SK-N-SH (cell line): ENCODE data around the gene TBC1D5. TPM values are rescaled to one million over a fixed set of nuclear protein-coding genes. Genes with fewer than 3 reads are reported as not detected.

Experiments
- CTCF ChIA-PET: fragments of 300-600, 350-600 bp; formaldehyde crosslinking; extraction: SDS; loops from one replicate; lab custom pipeline; 2021; lab: Yijun Ruan, JAX
- POLR2A ChIA-PET: fragments of 350-600 bp; sonication (Branson Sonifier 250); formaldehyde crosslinking; extraction: SDS; loops from one replicate; lab custom pipeline; 2020; ENCODE audit warnings: antibody characterized with exemption, inconsistent platforms; lab: Yijun Ruan, JAX
- DNase-seq: peaks from one replicate; pipeline ENCODE4 v3.0.0; 2012
- H2AFZ ChIP-seq: fragments of 200-600 bp; sonication (generic); 2 replicates; pipeline ENCODE4 v1.8.1; 2016; ENCODE audit warnings: antibody characterized with exemption, mild to moderate bottlenecking, low read depth
- H3F3A ChIP-seq: fragments of 200-600 bp; sonication (generic); replicated peaks from 2 replicates; pipeline ENCODE3; 2016; ENCODE audit warnings: antibody characterized with exemption, mild to moderate bottlenecking; ENCODE audit not compliant: insufficient read depth
- H3K27ac ChIP-seq, 2 experiments: fragments of 200-500 bp in 1 of 2; fragments of 200-600 bp in 1 of 2; sonication (Bioruptor generic) in 1 of 2; sonication (generic), shearing (Covaris generic) in 1 of 2; 2 replicates each; pipeline versions ENCODE4 v1.5.1 to v1.6.1; 2014 to 2016; ENCODE audit warnings: low read depth in 2 of 2, inconsistent platforms in 1 of 2, low read length in 1 of 2, mild to moderate bottlenecking in 1 of 2, mixed read lengths in 1 of 2
- H3K27me3 ChIP-seq: fragments of 200-600 bp; sonication (generic), shearing (Covaris generic); 2 replicates; pipeline ENCODE4 v1.6.1; 2016; ENCODE audit warnings: mixed run types; ENCODE audit not compliant: insufficient read depth
- H3K36me3 ChIP-seq, 2 experiments: fragments of 200-500 bp in 1 of 2; fragments of 200-600 bp in 1 of 2; sonication (Bioruptor generic) in 1 of 2; sonication (generic) in 1 of 2; replicated peaks in 1 of 2; 2 replicates each; pipeline versions ENCODE3 to v1.5.1; 2014 to 2016; ENCODE audit warnings: low read length in 1 of 2, mild to moderate bottlenecking in 1 of 2; ENCODE audit not compliant: insufficient read depth in 2 of 2, control insufficient read depth in 1 of 2
- H3K4me1 ChIP-seq, 2 experiments: fragments of 200-500 bp in 1 of 2; fragments of 200-600 bp in 1 of 2; sonication (Bioruptor generic) in 1 of 2; sonication (generic), shearing (Covaris generic) in 1 of 2; 2 replicates each; pipeline versions ENCODE4 v1.5.1 to v1.6.1; 2014 to 2016; ENCODE audit warnings: low read depth in 1 of 2, low read length in 1 of 2, mixed run types in 1 of 2; ENCODE audit not compliant: insufficient read depth in 2 of 2, control insufficient read depth in 1 of 2
- H3K4me2 ChIP-seq: fragments of 200-600 bp; sonication (generic), shearing (Covaris generic); 2 replicates; pipeline ENCODE4 v1.6.1; 2017; ENCODE audit warnings: mixed run types
- H3K4me3 ChIP-seq, 2 experiments: fragments of 200-500 bp in 1 of 2; fragments of 200-600 bp in 1 of 2; sonication (Bioruptor generic) in 1 of 2; sonication (generic), shearing (Covaris generic) in 1 of 2; 2 replicates each; pipeline versions ENCODE4 v1.5.1 to v1.8.1; 2014 to 2016; ENCODE audit warnings: low read depth in 2 of 2, inconsistent platforms in 1 of 2, low read length in 1 of 2, mild to moderate bottlenecking in 1 of 2, mixed read lengths in 1 of 2, moderate library complexity in 1 of 2
- H3K79me2 ChIP-seq: fragments of 200-600 bp; sonication (generic); 2 replicates; pipeline ENCODE4 v1.8.1; 2017; ENCODE audit warnings: mild to moderate bottlenecking; ENCODE audit not compliant: insufficient read depth
- H3K9ac ChIP-seq: fragments of 200-600 bp; sonication (generic); 2 replicates; pipeline ENCODE4 v1.6.1; 2017; ENCODE audit warnings: mixed run types
- H3K9me2 ChIP-seq: fragments of 200-600 bp; sonication (generic); 2 replicates; pipeline ENCODE4 v1.6.1; 2017; ENCODE audit warnings: mixed run types
- H3K9me3 ChIP-seq: fragments of 200-600 bp; sonication (generic); 2 replicates; pipeline ENCODE4 v1.6.1; 2017; ENCODE audit warnings: mixed run types, mild to moderate bottlenecking, moderate library complexity
- H4K20me1 ChIP-seq: fragments of 200-600 bp; sonication (generic); 2 replicates; pipeline ENCODE4 v1.6.1; 2017; ENCODE audit warnings: mild to moderate bottlenecking, mixed run types; ENCODE audit not compliant: insufficient read depth
- EP300 ChIP-seq, 2 experiments: IDR thresholded peaks; 2 replicates each; pipeline versions ENCODE4 v1.4.0 to v1.6.1; 2012; ENCODE audit warnings: borderline replicate concordance in 1 of 2, low read depth in 1 of 2, low read length in 1 of 2
- EZH2phosphoT487 ChIP-seq: fragments of 200-600 bp; sonication (generic); IDR thresholded peaks from 2 replicates; pipeline ENCODE4 v1.6.1; 2017; ENCODE audit warnings: low read depth, mixed run types, mild to moderate bottlenecking, antibody characterized with exemption, moderate library complexity, borderline replicate concordance
- FOXJ3 ChIP-seq: sonication (generic); formaldehyde crosslinking; IDR thresholded peaks from 2 replicates; pipeline ENCODE4 v1.5.1; 2020; ENCODE audit warnings: mild to moderate bottlenecking, missing genetic modification reagents
- FOXM1 ChIP-seq: IDR thresholded peaks from 2 replicates; pipeline ENCODE4 v1.4.0; 2012; ENCODE audit warnings: low read depth, mild to moderate bottlenecking
- GABPA ChIP-seq: IDR thresholded peaks from 2 replicates; pipeline ENCODE4 v1.4.0; 2012; ENCODE audit warnings: low read depth, mild to moderate bottlenecking
- GATA2 ChIP-seq: sonication (generic); formaldehyde crosslinking; IDR thresholded peaks from 2 replicates; pipeline ENCODE4 v1.5.0; 2020; ENCODE audit warnings: mild to moderate bottlenecking, missing genetic modification reagents
- MXI1 ChIP-seq: IDR thresholded peaks from 2 replicates; pipeline ENCODE4 v1.6.1; 2012; ENCODE audit warnings: mild to moderate bottlenecking, low read depth, low read length, improper control_type of control experiment
- NFIC ChIP-seq: IDR thresholded peaks from 2 replicates; pipeline ENCODE4 v1.4.0; 2012; ENCODE audit warnings: borderline replicate concordance
- NRF1 ChIP-seq: IDR thresholded peaks from 2 replicates; pipeline ENCODE4 v1.6.1; 2012; ENCODE audit warnings: low read depth, mild to moderate bottlenecking, low read length
- POLR2AphosphoS5 ChIP-seq: IDR thresholded peaks from 2 replicates; pipeline ENCODE4 v1.6.1; 2012; ENCODE audit warnings: low read depth, low read length
- RAD21 ChIP-seq: IDR thresholded peaks from 2 replicates; pipeline ENCODE4 v1.6.1; 2012; ENCODE audit warnings: mild to moderate bottlenecking, low read length
- RCOR1 ChIP-seq: fragments of 150-350 bp; IDR thresholded peaks from 2 replicates; pipeline ENCODE4 v1.6.1; 2017; ENCODE audit warnings: antibody characterized with exemption, low read length
- RXRA ChIP-seq: IDR thresholded peaks from 2 replicates; pipeline ENCODE4 v1.4.0; 2012; ENCODE audit warnings: low read depth, mild to moderate bottlenecking, borderline replicate concordance
- SMC3 ChIP-seq: IDR thresholded peaks from 2 replicates; pipeline ENCODE4 v1.6.1; 2012; ENCODE audit warnings: low read depth, low read length, improper control_type of control experiment
- TCF12 ChIP-seq: IDR thresholded peaks from 2 replicates; pipeline ENCODE4 v1.4.0; 2012
- TEAD4 ChIP-seq: IDR thresholded peaks from 2 replicates; pipeline ENCODE4 v1.4.0; 2012; ENCODE audit warnings: mild to moderate bottlenecking, borderline replicate concordance; ENCODE audit not compliant: insufficient read depth
- USF1 ChIP-seq: IDR thresholded peaks from 2 replicates; pipeline ENCODE4 v1.4.0; 2012; ENCODE audit warnings: low read depth, borderline replicate concordance
- YY1 ChIP-seq: IDR thresholded peaks from 2 replicates; pipeline ENCODE4 v1.4.0; 2012; ENCODE audit warnings: low read depth, mild to moderate bottlenecking
- ZBTB33 ChIP-seq: IDR thresholded peaks from 2 replicates; pipeline ENCODE4 v1.4.0; 2012; ENCODE audit warnings: low read depth, borderline replicate concordance
- WGBS: methylation state at CpG from one replicate; pipeline ENCODE4 v1.1.6; 2017; ENCODE audit warnings: low lambda C conversion rate; 5-methylcytosine and 5-hydroxymethylcytosine counted together
- polyA plus RNA-seq, 3 experiments: library from polyadenylated mRNA; depleted of rRNA; stranded (reverse); fragments of >200 nt; gene quantifications; 2 replicates each; pipeline ENCODE4 v1.2.3, GENCODE V29; 2012
- TF ChIP-seq, protein P1 (sequence below): IDR thresholded peaks from 2 replicates; pipeline ENCODE4; 2012
- TF ChIP-seq, protein P2 (sequence below): IDR thresholded peaks from 2 replicates; pipeline ENCODE4 v1.6.1; 2012; ENCODE audit warnings: mild to moderate bottlenecking, low read depth, low read length, moderate library complexity

TBC1D5 gene
- polyA plus RNA-seq, 1 of the 3 experiments (the other 2 are of a cell fraction) = 19.5 TPM

- no peak for TF ChIP-seq NRF1
- TF ChIP-seq POLR2AphosphoS5 = no peak
- no peak for TF ChIP-seq TCF12
- TF ChIP-seq GABPA = no peak
- no peak for TF ChIP-seq EZH2phosphoT487
- no peak for TF ChIP-seq FOXM1
Measured at GRCh38 chr3:17143893-17144664, 598.4 kb downstream of the TBC1D5 start (continued).

- H3K4me1 ChIP-seq = no peaks in the 10 kb centered on the region
- no peak overlapping the region for H3K9ac ChIP-seq
- H3K9me3 ChIP-seq = no peaks in the 10 kb centered on the region
- H3K27me3 ChIP-seq = no peaks in the 10 kb centered on the region
- no peaks in the 10 kb centered on the region for H4K20me1 ChIP-seq
- TF ChIP-seq, protein P1, sequence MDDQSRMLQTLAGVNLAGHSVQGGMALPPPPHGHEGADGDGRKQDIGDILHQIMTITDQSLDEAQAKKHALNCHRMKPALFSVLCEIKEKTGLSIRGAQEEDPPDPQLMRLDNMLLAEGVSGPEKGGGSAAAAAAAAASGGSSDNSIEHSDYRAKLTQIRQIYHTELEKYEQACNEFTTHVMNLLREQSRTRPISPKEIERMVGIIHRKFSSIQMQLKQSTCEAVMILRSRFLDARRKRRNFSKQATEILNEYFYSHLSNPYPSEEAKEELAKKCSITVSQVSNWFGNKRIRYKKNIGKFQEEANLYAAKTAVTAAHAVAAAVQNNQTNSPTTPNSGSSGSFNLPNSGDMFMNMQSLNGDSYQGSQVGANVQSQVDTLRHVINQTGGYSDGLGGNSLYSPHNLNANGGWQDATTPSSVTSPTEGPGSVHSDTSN = no peak
- TF ChIP-seq EZH2phosphoT487 = no peak
- TF ChIP-seq, protein P2, sequence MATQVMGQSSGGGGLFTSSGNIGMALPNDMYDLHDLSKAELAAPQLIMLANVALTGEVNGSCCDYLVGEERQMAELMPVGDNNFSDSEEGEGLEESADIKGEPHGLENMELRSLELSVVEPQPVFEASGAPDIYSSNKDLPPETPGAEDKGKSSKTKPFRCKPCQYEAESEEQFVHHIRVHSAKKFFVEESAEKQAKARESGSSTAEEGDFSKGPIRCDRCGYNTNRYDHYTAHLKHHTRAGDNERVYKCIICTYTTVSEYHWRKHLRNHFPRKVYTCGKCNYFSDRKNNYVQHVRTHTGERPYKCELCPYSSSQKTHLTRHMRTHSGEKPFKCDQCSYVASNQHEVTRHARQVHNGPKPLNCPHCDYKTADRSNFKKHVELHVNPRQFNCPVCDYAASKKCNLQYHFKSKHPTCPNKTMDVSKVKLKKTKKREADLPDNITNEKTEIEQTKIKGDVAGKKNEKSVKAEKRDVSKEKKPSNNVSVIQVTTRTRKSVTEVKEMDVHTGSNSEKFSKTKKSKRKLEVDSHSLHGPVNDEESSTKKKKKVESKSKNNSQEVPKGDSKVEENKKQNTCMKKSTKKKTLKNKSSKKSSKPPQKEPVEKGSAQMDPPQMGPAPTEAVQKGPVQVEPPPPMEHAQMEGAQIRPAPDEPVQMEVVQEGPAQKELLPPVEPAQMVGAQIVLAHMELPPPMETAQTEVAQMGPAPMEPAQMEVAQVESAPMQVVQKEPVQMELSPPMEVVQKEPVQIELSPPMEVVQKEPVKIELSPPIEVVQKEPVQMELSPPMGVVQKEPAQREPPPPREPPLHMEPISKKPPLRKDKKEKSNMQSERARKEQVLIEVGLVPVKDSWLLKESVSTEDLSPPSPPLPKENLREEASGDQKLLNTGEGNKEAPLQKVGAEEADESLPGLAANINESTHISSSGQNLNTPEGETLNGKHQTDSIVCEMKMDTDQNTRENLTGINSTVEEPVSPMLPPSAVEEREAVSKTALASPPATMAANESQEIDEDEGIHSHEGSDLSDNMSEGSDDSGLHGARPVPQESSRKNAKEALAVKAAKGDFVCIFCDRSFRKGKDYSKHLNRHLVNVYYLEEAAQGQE = no peak
- no peak for TF ChIP-seq RXRA
- no peak for TF ChIP-seq POLR2AphosphoS5
- TF ChIP-seq EP300 (IDR thresholded peaks at IDR 0.05; ENCODE audit: borderline replicate concordance in 1 of 2, low read depth in 1 of 2, low read length in 1 of 2) = no peak
- TF ChIP-seq RCOR1 = no peak
- TF ChIP-seq YY1 = no peak
- TF ChIP-seq TEAD4 = no peak
- no peak for TF ChIP-seq RAD21
- no peak for TF ChIP-seq USF1
- TF ChIP-seq SMC3 = no peak
- TF ChIP-seq ZBTB33 = no peak
- TF ChIP-seq GATA2 = no peak
- TF ChIP-seq FOXM1 = no peak
- no peak for TF ChIP-seq FOXJ3 (CRISPR knock-in tag)
- no peak for TF ChIP-seq TCF12
- no peak for TF ChIP-seq MXI1
- TF ChIP-seq NFIC = no peak
- TF ChIP-seq, all 33 proteins: peak for 0
- no peaks in the 10 kb centered on the region for H3K9me2 ChIP-seq
- H3F3A ChIP-seq = no peaks in the 10 kb centered on the region
- no peak overlapping the region for H3K27ac ChIP-seq
- no peaks in the 10 kb centered on the region for H3K79me2 ChIP-seq
- H2AFZ ChIP-seq = no peak overlapping the region
- POLR2A ChIA-PET = interaction anchor here (0.5 kb wide), 1 partner anchor 12 kb away, joined by 3 read pairs; no protein-coding TSS in a partner anchor
- H3K4me2 ChIP-seq = no peak overlapping the region
- WGBS = 71% methylated on average over 10 of the region's 10 CpGs
- no peaks in the 10 kb centered on the region for H3K36me3 ChIP-seq
- H3K4me3 ChIP-seq = no peak overlapping the region
- CTCF ChIA-PET = no interaction called here
- no peak for DNase-seq
Measured at GRCh38 chr3:17142516-17142915, 599.9 kb downstream of the TBC1D5 start.
